Measurements from ENCODE around the gene ISLR.

GRCh38 chr15:74193905-74194304 lies 20.4 kb downstream of the ISLR start:
- no peak for TF ChIP-seq POLR2A (IDR thresholded peaks at IDR 0.05; ENCODE audit: low read length)
- TF ChIP-seq GATA1 (IDR thresholded peaks at IDR 0.05; ENCODE audit: low read depth, low read length), result no peak
